HG03095 (cell line): ENCODE results near the gene BMPR1A.
"Not testable (repeated sequence)": the region's sequence is repeated elsewhere in the genome, so short reads cannot be mapped to it uniquely, and the experiment has no call there.

Experiments used
- ATAC-seq: cut with Tn5 transposase; IDR thresholded peaks from one replicate; pipeline ENCODE4 v1.9.1; 2021; ENCODE audit warnings: moderate library complexity; ENCODE audit not compliant: unreplicated experiment

Gene BMPR1A

GRCh38 chr10:86837663-86838062, 81.2 kb downstream of the BMPR1A start:
- no peak for ATAC-seq

- no peak for ATAC-seq
Observed at GRCh38 chr10:86840498-86840897, 84.1 kb downstream of the BMPR1A start.

GRCh38 chr10:86846088-86846487, 89.7 kb downstream of the BMPR1A start:
- ATAC-seq = no peak

- ATAC-seq = no peak
Observed at GRCh38 chr10:86848747-86849146, 92.3 kb downstream of the BMPR1A start.

GRCh38 chr10:86849181-86849894, 92.9 kb downstream of the BMPR1A start:
- peak; percentile 82 for ATAC-seq

- no peak for ATAC-seq
Observed at GRCh38 chr10:86850481-86850880, 94.1 kb downstream of the BMPR1A start.

- no peak for ATAC-seq
Observed at GRCh38 chr10:86851328-86852207, 95.1 kb downstream of the BMPR1A start.

- not testable (repeated sequence) for ATAC-seq
Observed at GRCh38 chr10:86853582-86853981, 97.2 kb downstream of the BMPR1A start.

- no peak for ATAC-seq
Observed at GRCh38 chr10:86855513-86855912, 99.1 kb downstream of the BMPR1A start.

- ATAC-seq = no peak
Observed at GRCh38 chr10:86856156-86856555, 99.7 kb downstream of the BMPR1A start.

GRCh38 chr10:86857128-86857721, 100.8 kb downstream of the BMPR1A start:
- ATAC-seq = no peak

GRCh38 chr10:86858011-86858410, 101.6 kb downstream of the BMPR1A start:
- no peak for ATAC-seq

GRCh38 chr10:86861351-86861750, 104.9 kb downstream of the BMPR1A start:
- no peak for ATAC-seq

GRCh38 chr10:86862373-86862772, 106.0 kb downstream of the BMPR1A start:
- no peak for ATAC-seq

GRCh38 chr10:86862786-86863483, 106.5 kb downstream of the BMPR1A start:
- no peak for ATAC-seq

- ATAC-seq = no peak
Observed at GRCh38 chr10:86863484-86863842, 107.0 kb downstream of the BMPR1A start.

- not testable (repeated sequence) for ATAC-seq
Observed at GRCh38 chr10:86865011-86865811, 108.8 kb downstream of the BMPR1A start.

GRCh38 chr10:86867149-86867548, 110.7 kb downstream of the BMPR1A start:
- no peak for ATAC-seq

- no peak for ATAC-seq
Observed at GRCh38 chr10:86868353-86868752, 111.9 kb downstream of the BMPR1A start.

- no peak for ATAC-seq
Observed at GRCh38 chr10:86870679-86871078, 114.3 kb downstream of the BMPR1A start.
